ENCODE measurements around the gene TAF3. TPM values are rescaled to one million over a fixed set of nuclear protein-coding genes. Genes with fewer than 3 reads are reported as not detected.
"Not testable (repeated sequence)": the region's sequence is repeated elsewhere in the genome, so short reads cannot be mapped to it uniquely, and the experiment has no call there.

The TAF3 gene
- total and polyA plus RNA-seq, 7 donors = 3.0 to 12.2 (median 5.2) TPM

DNA sequence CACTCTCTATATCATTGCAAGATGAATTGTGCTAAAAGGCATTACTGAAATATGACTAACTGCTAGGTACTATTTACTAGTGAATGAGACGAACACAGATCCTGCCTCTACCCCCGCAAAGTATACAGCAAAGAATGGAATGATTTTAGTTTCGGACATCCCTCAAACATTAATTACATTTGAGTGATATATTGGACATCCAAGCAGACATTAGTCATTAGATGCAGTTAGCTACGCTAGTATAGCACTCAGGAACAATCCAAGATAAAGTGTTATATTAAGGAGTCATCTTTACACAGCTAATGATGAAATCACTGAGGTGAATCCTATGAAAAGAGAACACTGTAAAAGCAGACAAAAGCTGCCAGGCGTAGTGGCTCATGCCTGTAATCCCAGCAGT, 7.3 kb upstream of the TAF3 start:
- no peak for DNase-seq
- H3K36me3 ChIP-seq = peaks cover 9 to 31% (median 20%) of the 10 kb centered on the region in 4 donors
- no peaks in the 10 kb centered on the region for H3K27me3 ChIP-seq
- no peaks in the 10 kb centered on the region for H3K9me3 ChIP-seq
- H3K27ac ChIP-seq = no peak overlapping the region
- TF ChIP-seq, protein P1, sequence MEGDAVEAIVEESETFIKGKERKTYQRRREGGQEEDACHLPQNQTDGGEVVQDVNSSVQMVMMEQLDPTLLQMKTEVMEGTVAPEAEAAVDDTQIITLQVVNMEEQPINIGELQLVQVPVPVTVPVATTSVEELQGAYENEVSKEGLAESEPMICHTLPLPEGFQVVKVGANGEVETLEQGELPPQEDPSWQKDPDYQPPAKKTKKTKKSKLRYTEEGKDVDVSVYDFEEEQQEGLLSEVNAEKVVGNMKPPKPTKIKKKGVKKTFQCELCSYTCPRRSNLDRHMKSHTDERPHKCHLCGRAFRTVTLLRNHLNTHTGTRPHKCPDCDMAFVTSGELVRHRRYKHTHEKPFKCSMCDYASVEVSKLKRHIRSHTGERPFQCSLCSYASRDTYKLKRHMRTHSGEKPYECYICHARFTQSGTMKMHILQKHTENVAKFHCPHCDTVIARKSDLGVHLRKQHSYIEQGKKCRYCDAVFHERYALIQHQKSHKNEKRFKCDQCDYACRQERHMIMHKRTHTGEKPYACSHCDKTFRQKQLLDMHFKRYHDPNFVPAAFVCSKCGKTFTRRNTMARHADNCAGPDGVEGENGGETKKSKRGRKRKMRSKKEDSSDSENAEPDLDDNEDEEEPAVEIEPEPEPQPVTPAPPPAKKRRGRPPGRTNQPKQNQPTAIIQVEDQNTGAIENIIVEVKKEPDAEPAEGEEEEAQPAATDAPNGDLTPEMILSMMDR (IDR thresholded peaks at IDR 0.05) = no peak
- TF ChIP-seq POLR2AphosphoS5 (IDR thresholded peaks at IDR 0.05) (no peak), POLR2A (IDR thresholded peaks at IDR 0.05) (no peak), EP300 (IDR thresholded peaks at IDR 0.05) (no peak)
- intact Hi-C loops (cut with DNase I) = no loop called here
- H3K4me1 ChIP-seq = no peaks in the 10 kb centered on the region
- WGBS, 2 donors = 76 to 87% methylated on average over 5 of the region's 5 CpGs
- H3K4me3 ChIP-seq = no peak overlapping the region

DNA sequence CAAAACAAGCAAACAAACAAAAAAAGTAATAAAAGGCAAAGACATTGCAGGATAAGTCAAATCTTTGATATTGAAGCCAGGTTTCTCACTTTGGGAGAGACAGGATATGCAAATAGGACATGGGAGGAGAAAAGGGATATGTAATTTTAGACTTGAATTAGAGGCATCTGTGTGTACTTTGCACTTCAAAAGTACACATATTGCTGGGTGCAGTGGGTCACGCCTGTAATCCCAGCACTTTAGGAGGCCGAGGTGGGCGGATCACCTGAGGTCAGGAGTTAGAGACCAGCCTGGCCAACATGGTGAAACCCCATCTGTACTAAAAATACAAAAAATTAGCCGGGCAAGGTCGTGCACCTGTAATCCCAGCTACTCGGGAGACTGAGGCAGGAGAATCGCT, 6.6 kb upstream of the TAF3 start:
- intact Hi-C loops (cut with DNase I); H3K27ac ChIP-seq; H3K4me3 ChIP-seq; H3K4me1 ChIP-seq; DNase-seq; H3K9me3 ChIP-seq; H3K27me3 ChIP-seq: not testable (repeated sequence)
- H3K36me3 ChIP-seq = peaks cover 8 to 27% (median 17%) of the 10 kb centered on the region in 4 donors
- 16 to 66% methylated on average over 7 of the region's 7 CpGs for WGBS, 2 donors

DNA sequence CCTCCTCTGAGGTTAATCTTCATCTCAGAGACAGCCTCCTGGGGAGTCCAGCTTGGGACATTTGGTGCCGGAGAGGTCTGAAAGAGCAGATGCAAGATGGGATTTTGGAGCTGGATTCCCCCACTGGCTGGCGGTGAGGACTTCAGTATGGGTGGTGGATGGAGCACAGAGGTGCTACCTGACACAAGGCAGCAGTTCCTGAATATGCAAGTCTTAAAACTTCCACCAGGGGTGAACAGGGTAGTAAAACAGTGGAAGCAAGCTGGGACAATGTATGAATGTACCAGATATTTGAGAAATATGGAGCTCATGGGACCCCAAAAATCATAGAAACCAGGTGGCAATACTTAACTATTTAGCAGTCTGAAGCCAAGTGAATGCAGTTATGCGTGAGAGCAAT, 4.8 kb upstream of the TAF3 start:
- H3K4me3 ChIP-seq = no peak overlapping the region
- TF ChIP-seq POLR2AphosphoS5 (IDR thresholded peaks at IDR 0.05) = no peak
- TF ChIP-seq EP300 (IDR thresholded peaks at IDR 0.05) = no peak
- TF ChIP-seq POLR2A (IDR thresholded peaks at IDR 0.05) = no peak
- TF ChIP-seq, protein P1 (IDR thresholded peaks at IDR 0.05) = no peak
- peaks cover 0 to 7% (median 5%) of the 10 kb centered on the region in 4 donors for H3K4me1 ChIP-seq
- no peaks in the 10 kb centered on the region for H3K27me3 ChIP-seq
- intact Hi-C loops (cut with DNase I) = no loop called here
- WGBS, 2 donors = 81 to 88% methylated on average over 3 of the region's 3 CpGs
- peaks cover 0 to 10% (median 4%) of the 10 kb centered on the region in 4 donors for H3K36me3 ChIP-seq
- H3K27ac ChIP-seq = no peak overlapping the region
- no peak for DNase-seq
- no peaks in the 10 kb centered on the region for H3K9me3 ChIP-seq

DNA sequence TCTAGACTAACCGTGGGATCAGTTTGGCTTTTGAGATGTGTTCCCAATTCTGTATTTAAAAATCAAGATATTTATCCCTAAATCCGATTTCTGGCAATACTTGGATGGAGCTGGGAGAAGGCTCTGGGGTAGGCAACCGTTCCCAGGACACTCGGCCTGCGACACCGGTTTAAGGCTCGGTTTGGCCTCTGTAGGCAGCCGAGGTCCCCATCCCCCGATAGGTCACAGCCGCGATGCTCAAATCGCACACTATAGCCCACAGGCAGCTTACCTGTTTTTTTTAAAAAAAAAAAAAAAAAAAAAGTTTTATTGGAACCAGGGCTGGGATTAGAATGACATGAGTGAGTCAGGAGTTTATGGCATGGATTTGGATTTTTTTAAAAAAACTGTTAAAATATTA, 729 bp upstream of the TAF3 start:
- intact Hi-C loops (cut with DNase I) = no loop called here
- Histone ChIP-seq H3K4me1 (peaks cover 0 to 22% (median 17%) of the 10 kb centered on the region in 4 donors), H3K27me3 (no peaks in the 10 kb centered on the region), H3K36me3 (peaks cover 0 to 3% (median 2%) of the 10 kb centered on the region in 4 donors), H3K27ac (no peak overlapping the region), H3K4me3 (peak overlapping the region; percentile 76 to 96 (median 92)), H3K9me3 (no peaks in the 10 kb centered on the region)
- 11 to 15% methylated on average over 12 of the region's 12 CpGs for WGBS, 2 donors
- TF ChIP-seq, protein P1 (IDR thresholded peaks at IDR 0.05) = no peak
- TF ChIP-seq POLR2AphosphoS5 (IDR thresholded peaks at IDR 0.05) = no peak
- TF ChIP-seq EP300 (IDR thresholded peaks at IDR 0.05) = no peak
- TF ChIP-seq POLR2A (IDR thresholded peaks at IDR 0.05) = no peak
- DNase-seq = no peak

DNA sequence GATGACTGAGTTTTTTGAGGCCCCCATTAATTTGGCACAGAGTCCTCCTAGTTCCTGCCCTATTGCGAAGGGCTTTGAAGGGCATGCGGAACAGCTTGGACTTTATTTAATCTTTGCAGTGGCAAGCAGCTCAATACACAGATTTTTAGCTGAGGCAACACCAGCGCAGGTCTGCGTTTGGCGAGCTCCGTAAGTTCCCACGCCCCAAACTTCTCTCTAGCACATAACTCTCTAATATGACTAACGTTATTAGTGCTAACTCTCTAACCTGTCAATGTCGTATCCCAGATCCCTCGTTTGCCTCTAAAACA, 366 bp upstream of the TAF3 start:
- WGBS, 2 donors = 0 to 1% methylated on average over 10 of the region's 10 CpGs
- H3K4me3 ChIP-seq = peak overlapping the region; percentile 76 to 96 (median 92)
- peaks cover 0 to 22% (median 17%) of the 10 kb centered on the region in 4 donors for H3K4me1 ChIP-seq
- intact Hi-C loops (cut with DNase I) = loop anchor here (2.0 kb wide), 1 partner anchor 29 kb away; the partner anchor contains the start of gene ATP5F1C
- no peaks in the 10 kb centered on the region for H3K27me3 ChIP-seq
- no peak for TF ChIP-seq EP300 (IDR thresholded peaks at IDR 0.05)
- DNase-seq = no peak
- H3K27ac ChIP-seq = peak overlapping the region; percentile 71 to 83 (median 80)
- peaks cover 0 to 7% (median 2%) of the 10 kb centered on the region in 4 donors for H3K36me3 ChIP-seq
- H3K9me3 ChIP-seq = no peaks in the 10 kb centered on the region

DNA sequence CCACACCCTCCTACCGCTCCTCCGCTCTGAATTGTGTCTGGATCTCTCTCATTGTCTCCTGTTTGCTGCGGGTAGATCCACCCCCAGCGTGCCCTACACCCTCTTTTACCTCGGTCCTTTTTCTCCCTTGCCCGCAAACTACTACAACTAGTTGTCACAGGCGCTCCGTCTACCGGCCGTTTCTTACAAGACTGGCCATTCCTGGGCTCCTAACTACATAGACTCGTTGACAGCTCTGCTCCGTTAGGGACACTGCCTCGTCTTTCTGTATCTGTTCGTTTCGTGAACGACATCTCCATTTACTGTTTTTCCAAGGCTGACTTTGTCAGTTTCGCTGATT, 786 bp downstream of the TAF3 start:
- Histone ChIP-seq H3K27me3 (no peaks in the 10 kb centered on the region), H3K9me3 (no peaks in the 10 kb centered on the region), H3K36me3 (peaks cover 0 to 11% (median 2%) of the 10 kb centered on the region in 4 donors), H3K4me1 (peaks cover 0 to 22% (median 17%) of the 10 kb centered on the region in 4 donors), H3K4me3 (peak overlapping the region; percentile 76 to 96 (median 92)), H3K27ac (peak overlapping the region in 3 of 4 donors; percentile 80 to 83 (median 80))
- TF ChIP-seq, protein P1 (IDR thresholded peaks at IDR 0.05) = peak in 1 of 4 experiments; percentile 22
- no peak for TF ChIP-seq POLR2A (IDR thresholded peaks at IDR 0.05)
- intact Hi-C loops (cut with DNase I) = loop anchor here (2.0 kb wide), 1 partner anchor 30 kb away; the partner anchor contains the start of gene ATP5F1C
- DNase-seq = no peak
- WGBS, 2 donors = 0 to 1% methylated on average over 17 of the region's 17 CpGs
